H7 (cell line): ENCODE measurements around the gene CACHD1. TPM values are rescaled to one million over a fixed set of nuclear protein-coding genes. Genes with fewer than 3 reads are reported as not detected.
A peak's percentile ranks its signal among the peaks of the same experiment; 100 is the strongest.

ENCODE experiments used
- DNase-seq: peaks from one replicate; pipeline ENCODE4 v3.0.0; 2012
- H3K27me3 ChIP-seq: 2 replicates; pipeline ENCODE4 v1.6.0; 2011; ENCODE audit warnings: mild to moderate bottlenecking, low read length; ENCODE audit not compliant: control insufficient read depth, insufficient read depth
- H3K36me3 ChIP-seq: replicated peaks from 2 replicates; pipeline ENCODE4 v1.5.1; 2011; ENCODE audit warnings: low read length; ENCODE audit not compliant: control insufficient read depth, insufficient read depth
- H3K4me3 ChIP-seq: 2 replicates; pipeline ENCODE4 v1.5.1; 2011; ENCODE audit warnings: low read depth, mild to moderate bottlenecking, control low read depth, low read length, moderate library complexity; ENCODE audit not compliant: insufficient read depth
- total RNA-seq: library from RNA; depleted of rRNA; stranded (reverse); fragments of >200 nt; shearing (Covaris generic); gene quantifications from 2 replicates; pipeline ENCODE4 v1.2.3, GENCODE V29; 2014

CACHD1 gene
- total RNA-seq, 1 experiment from 2014 or later, result 53.5 TPM

DNA sequence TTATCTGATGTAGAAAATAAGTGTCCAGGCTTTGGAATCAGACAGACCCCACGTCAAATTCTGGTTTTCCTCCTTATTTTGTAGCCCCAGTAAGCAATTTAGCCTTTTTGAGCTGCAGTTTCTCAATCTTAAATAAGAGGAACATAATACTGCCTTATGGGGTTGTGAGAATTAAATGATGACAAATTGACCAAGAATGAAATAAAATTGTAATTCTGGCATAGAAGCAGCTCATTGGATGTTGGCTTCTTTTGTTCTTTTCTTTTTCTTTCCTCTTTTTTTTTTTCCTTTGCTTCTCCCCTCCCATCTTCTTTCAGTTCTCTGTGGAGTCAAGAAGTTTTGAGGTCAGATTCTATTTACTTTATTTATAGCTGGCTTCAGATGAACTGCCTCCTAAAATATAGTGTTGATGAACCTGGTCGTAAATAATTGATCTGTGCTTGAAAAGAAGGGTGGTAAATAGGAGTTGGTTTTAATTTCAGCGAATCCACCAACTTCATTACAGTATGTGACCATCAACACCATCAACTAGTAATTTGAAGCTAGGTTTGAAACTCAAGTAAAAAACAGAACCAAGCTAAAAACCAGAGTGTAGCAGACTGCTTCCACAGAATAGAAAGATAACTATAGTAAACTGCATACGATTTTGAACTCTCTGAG, 81.1 kb downstream of the CACHD1 start:
- H3K27me3 ChIP-seq, result no peaks in the 10 kb centered on the region
- H3K36me3 ChIP-seq, result no peaks in the 10 kb centered on the region; the same call in 1 of the 2 replicates
- no peak overlapping the region for H3K4me3 ChIP-seq
- no peak for DNase-seq

DNA sequence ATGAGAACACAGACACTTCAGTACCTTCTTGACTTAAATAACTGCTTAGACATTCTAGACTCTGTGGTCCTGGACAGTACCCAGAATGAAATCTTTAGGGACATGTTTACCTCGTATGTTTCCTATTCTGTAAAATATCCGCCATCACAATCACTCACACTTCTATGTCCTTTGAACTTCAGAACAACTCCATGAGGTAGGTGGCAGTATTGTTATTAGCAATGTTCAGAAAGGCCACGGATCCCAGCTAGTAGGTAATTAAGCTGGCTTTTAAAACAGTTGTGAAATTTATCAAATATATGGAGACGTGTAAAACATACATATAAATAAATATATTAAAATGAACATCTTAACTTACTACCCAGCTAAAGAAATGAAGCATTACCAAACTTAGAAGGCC, 83.4 kb downstream of the CACHD1 start:
- H3K4me3 ChIP-seq, result no peak overlapping the region

DNA sequence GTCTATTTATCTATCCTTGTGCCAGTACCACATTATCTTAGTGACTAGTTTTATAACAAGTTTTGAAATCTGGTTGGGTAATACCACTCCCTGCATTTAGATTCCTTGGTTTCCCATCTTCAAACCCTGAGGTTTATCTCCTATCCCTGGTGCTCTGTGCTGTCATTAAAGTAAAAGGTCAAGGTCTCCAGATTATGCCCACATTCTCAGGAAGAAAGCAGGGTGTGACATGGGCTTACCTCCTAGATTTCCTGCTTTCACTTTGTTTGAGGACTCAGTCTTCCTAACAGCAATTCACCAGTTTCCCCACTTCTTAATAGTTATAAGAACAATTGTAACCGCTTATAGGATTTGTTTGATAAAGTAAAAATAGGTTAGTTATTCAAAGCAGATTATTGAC, 86.0 kb downstream of the CACHD1 start:
- Histone ChIP-seq H3K36me3 (no peaks in the 10 kb centered on the region; the same call in 1 of the 2 replicates), H3K4me3 (no peak overlapping the region), H3K27me3 (no peaks in the 10 kb centered on the region)
- DNase-seq, result no peak

More for the DNA sequence above, 83.4 kb downstream of the CACHD1 start:
- H3K36me3 ChIP-seq, result no peaks in the 10 kb centered on the region; the same call in 1 of the 2 replicates
- no peaks in the 10 kb centered on the region for H3K27me3 ChIP-seq
- DNase-seq, result no peak

DNA sequence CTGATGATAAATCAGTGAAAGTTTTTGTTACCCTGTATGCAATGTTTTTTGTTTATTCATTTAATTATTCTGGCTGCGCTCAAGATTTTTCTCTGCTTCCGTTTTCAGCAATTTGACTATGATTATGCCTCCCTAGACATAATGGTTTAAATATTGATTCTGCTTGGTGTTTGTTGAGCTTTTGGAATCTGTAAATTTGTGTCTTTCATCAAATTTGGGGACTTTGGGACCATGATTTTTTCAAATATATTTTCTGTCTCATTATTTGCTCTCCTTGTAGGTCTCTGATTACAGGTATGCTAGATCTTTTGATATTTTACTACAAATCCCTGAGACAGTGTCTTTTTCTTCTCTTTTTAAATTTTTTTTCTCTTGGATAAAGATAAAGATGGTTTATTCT, 92.1 kb downstream of the CACHD1 start:
- Histone ChIP-seq H3K36me3 (no peaks in the 10 kb centered on the region; the same call in 1 of the 2 replicates), H3K4me3 (no peak overlapping the region), H3K27me3 (no peaks in the 10 kb centered on the region)
- DNase-seq, result no peak

DNA sequence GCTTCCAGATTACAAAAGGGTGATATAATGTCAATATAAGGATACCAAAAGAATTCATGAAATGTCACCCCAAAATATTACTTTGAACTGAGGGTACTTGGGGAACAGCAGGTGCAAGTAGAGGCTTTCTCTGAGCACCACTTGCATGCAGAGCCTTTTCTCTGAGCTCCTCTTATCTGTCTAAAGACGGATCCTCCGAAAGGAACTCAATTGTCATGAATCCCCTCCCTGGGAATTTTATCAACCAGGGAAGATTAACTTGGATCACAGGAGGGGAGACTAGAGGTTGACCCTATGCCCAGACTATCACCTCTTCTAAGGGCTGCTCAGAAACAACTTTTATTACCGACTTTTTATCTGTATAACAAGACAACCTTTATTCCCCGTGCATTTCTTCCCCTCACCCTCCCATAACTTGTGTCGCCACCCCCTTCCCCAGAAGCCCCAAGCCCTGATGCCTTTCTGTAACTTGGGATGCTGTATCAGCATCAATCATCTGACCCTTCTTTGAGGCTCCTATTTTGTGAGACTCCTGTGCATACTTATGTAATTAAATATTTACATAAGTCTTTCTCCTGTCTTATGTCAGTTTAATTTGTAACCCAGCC, 94.1 kb downstream of the CACHD1 start:
- Histone ChIP-seq H3K27me3 (no peaks in the 10 kb centered on the region), H3K4me3 (no peak overlapping the region), H3K36me3 (no peaks in the 10 kb centered on the region)
- no peak for DNase-seq

DNA sequence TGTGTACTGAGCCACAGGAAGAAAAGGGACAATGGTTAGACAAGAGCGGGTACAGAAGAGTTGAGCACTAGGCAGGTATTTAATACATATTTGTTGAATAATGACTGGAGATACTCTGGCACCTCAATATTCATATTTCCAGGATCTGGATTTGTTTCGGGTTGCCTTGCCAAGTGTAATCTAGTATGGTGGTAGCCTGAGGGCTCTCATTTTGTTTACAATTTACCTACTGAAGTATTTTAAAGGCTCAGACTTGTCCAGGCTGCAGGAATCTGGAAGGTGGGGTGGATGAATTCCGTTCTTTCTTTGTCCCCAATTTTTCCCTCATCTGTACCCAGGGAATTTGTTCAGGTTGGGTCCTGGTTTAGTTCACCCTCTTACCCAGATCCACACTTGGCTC, 95.0 kb downstream of the CACHD1 start:
- no peak overlapping the region for H3K4me3 ChIP-seq
- H3K36me3 ChIP-seq, result no peaks in the 10 kb centered on the region
- no peak for DNase-seq
- H3K27me3 ChIP-seq, result no peaks in the 10 kb centered on the region

DNA sequence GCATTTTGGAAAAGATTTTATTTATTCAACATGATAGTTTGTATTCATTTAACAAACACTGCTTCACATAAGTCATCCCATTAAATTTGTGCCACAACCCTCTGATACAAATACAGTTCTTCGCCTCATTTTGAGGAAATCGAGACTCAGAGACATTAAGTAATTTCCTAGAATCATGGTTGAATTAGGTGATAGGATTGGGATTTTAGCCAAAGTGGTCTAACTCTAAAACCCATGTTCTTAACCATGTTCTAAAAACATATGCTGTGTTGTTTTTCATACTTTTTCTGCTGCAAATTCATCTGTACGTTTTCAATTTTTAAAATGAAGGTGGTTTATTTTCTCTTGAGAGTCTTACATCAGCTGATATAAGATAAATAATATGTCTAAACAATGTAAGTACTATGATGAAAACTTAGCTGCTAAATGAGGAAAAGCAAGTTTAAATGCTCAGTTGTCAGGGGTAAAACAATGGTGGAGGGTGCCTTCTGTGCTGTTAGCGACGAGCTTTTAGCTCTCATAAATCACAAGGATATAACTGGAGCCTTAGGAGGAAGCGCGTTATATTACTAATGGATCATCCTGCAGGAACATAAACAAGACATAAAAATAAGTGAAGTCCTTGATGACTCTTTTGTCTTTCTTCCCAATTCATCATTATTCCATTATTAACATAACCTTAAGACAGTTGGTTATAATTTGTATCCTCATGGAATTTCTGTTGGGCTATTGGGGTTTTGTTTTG, 97.7 kb downstream of the CACHD1 start:
- no peak overlapping the region for H3K4me3 ChIP-seq
- no peak for DNase-seq
- no peaks in the 10 kb centered on the region for H3K36me3 ChIP-seq
- no peaks in the 10 kb centered on the region for H3K27me3 ChIP-seq

DNA sequence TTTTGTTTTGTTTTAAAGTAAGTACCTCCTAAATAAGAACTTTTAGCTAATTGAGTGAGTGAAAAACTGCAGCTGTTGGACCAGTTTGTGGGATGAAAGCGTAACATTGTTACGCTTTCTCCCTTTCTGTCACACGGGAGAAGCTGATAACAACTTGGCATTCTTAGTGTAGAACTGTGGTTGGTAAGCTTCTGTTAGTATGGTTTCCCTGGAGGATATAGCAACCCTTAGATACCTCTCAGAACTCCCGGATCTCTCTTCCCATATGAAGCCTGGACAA, 98.2 kb downstream of the CACHD1 start:
- no peaks in the 10 kb centered on the region for H3K27me3 ChIP-seq
- no peak for DNase-seq
- H3K4me3 ChIP-seq, result no peak overlapping the region
- H3K36me3 ChIP-seq, result no peaks in the 10 kb centered on the region

DNA sequence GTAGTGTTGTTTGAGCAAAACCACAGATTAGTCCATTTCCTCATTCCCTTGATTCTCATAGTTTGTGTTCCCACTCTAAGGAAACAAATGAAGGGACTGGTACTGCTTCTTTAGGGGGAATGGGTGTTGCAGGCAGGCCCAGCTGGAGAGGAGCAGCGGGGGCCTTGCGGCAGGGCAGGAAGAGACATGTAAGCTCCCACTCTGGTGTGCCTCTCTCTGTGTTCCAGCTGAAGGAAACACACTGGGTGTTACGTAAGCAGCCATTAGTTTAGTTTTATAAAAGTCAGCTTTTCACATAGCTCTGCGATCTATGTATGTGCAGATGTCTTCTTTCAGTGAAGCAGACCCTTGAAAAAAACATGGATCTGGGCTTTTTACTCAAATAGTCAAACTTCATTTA, 99.5 kb downstream of the CACHD1 start:
- Histone ChIP-seq H3K27me3 (no peaks in the 10 kb centered on the region), H3K36me3 (no peaks in the 10 kb centered on the region), H3K4me3 (no peak overlapping the region)
- DNase-seq, result no peak

DNA sequence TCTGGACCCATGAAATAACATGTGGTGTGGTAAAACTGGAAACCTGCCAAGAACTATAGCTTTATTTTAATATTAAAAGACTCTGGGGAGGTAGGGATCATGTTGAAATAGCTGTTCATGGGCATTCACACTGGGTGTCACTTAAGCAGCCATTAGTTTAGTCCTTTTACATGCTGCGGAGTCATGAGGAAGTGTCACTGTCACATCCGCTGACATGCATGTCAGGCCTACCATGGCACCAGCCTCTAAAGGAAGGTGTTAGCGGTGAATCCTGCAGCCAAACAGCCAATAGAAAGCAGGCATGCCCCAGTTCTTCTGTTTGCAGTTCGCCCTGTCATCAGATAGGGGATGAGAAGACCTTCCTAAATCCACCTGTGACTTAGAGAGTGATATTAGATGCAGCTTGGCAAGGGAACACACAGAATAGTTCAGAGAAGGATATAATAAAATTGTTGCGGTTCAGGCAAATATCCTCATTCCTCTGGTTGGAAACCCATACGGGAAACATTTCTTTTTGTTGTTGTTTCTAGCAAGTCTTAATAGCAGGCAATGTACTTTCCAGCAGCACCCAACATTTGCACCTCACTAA, 100.4 kb downstream of the CACHD1 start:
- no peak for DNase-seq
- no peaks in the 10 kb centered on the region for H3K27me3 ChIP-seq
- H3K36me3 ChIP-seq, result no peaks in the 10 kb centered on the region
- no peak overlapping the region for H3K4me3 ChIP-seq

DNA sequence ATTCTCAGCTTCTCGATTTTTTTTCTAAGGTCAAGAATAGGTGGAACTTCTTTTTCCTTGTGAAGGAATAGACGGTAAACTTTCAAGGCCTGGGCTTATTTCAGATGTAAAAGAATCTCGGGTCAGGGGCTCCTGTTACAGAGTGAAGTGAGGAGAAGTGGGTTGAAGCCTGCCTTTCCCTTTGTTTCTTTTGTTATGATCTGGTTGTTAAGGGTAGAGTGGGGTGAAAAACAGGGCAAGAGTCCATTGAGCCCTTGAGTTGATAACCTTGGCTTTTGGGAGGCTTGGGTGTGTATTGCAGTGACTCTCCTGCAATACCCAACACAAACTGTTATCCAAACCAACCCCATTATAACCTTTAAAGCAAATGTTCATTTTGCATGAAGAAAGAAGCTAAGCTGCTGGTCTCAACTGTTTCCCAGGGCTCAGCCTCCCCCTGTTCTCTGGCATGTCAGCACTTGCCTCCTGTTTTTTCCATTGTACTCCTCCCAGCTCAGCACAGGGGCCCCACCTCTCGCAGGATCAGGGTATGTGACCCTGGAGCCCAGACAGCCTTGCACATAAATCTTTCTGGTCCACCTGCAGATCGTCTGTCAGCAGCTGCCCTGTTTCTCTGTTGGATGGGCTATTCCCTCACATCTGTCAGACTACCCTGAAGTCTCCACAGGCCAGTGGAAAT, 102.4 kb downstream of the CACHD1 start:
- DNase-seq, result peak; percentile 25
- Histone ChIP-seq H3K36me3 (no peaks in the 10 kb centered on the region), H3K4me3 (no peak overlapping the region), H3K27me3 (no peaks in the 10 kb centered on the region)

DNA sequence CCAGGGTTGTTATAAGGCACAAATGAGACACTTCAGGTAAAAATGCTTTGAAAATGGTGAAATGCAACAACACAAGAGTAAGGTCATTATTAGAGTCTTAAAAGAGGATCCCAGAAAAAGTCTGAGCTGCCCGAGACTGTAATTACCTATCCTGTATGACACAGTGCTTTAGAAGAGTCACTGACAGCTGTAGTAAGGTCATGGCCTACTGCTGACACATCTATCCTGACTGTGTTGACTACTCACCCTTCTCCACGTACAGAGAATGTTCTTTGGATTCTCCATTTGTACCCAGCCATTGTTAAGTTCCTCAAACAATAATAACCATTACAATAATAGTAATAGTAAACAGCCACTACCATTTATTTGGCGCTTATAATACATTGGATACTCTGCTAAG, 104.4 kb downstream of the CACHD1 start:
- no peaks in the 10 kb centered on the region for H3K36me3 ChIP-seq
- no peak for DNase-seq
- no peaks in the 10 kb centered on the region for H3K27me3 ChIP-seq
- H3K4me3 ChIP-seq, result no peak overlapping the region

DNA sequence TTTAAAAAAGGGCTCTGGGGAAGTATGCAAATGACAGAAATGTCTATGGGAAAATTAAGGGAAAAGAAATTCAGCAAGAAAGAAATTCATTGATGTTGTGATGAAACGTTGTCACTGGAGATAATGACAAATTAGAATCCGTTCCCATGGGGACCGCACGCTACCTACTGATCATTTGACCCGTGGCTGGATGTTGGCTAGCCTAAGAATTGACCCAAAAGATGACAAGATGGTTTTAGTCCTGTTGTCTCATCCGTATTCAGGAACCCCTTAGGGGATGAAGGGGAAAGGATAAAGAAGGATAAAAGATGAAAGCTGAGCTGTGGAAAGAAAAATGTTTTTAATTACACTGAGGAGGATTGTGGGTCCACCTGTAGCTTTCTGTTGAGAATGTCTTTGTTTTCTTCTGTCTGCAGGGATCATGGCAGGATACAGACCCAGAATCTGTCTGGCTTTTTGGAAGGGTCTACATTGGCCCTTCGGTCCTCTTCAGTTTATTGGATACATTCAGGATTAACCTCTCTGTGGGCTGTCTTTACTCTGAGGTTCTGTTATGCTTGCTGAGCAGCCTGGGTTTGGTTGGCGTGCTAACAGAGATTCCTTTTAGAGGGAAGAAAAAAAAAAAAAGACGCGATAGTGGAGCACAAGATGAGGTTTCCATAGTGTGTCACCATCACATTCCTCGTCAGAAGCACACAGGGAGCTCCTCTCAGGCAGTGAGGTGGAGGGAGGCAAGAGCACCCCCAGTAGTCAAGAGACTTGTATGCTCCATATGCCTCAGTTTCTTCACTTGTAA, 106.2 kb downstream of the CACHD1 start:
- no peaks in the 10 kb centered on the region for H3K36me3 ChIP-seq
- H3K27me3 ChIP-seq, result no peaks in the 10 kb centered on the region
- no peak overlapping the region for H3K4me3 ChIP-seq
- no peak for DNase-seq
